SK-N-MC (cell line): ENCODE data around the gene MYCBP2.

ENCODE experiments used
- EZH2 ChIP-seq: fragments of 200-600 bp; sonication (generic); IDR thresholded peaks from one replicate; pipeline ENCODE4 v1.6.1; 2017; ENCODE audit warnings: antibody characterized with exemption
- POLR2AphosphoS5 ChIP-seq: IDR thresholded peaks from 2 replicates; pipeline ENCODE4 v1.6.1; 2012; ENCODE audit warnings: mild to moderate bottlenecking, low read depth, low read length, borderline replicate concordance

DNA sequence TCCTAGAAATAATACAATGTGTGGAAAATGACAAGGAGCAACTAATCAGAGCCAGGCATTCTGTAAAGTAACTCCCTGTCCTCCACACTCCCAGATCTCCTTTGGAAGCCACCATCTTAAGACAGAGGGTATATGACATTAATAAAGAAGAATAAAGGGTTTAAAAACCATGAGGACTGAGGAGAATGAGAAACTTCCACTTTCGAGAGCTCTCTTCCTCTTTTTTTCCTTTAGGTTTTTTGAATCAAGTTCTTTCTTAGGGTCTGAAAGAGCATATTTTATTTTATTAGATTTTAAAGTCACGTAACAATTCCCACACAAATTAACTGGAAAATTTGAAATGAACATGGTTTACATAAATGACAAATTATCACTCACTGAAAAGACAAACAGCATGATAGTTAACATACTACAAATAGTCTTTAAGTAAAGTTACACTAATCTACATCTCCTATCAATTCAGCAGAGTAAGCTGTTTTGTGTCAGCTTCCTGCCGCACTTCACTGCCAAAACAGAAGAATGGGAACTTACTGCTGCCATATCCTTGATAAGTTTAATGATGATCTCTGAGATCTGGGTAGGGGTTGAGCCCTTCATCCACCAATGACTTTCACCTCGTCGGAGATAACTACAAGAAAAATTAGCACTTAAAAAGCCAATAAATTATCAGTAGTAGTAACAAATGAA lies 261.3 kb downstream of the MYCBP2 start:
- TF ChIP-seq POLR2AphosphoS5 (no peak), EZH2 (no peak)
